DND-41 (cell line): Measurements from ENCODE around the gene ENSA.

Source experiments
- CTCF ChIP-seq: IDR thresholded peaks from 2 replicates; pipeline ENCODE4 v1.5.1; 2012; ENCODE audit warnings: borderline replicate concordance, low read length, moderate library complexity, mild to moderate bottlenecking; ENCODE audit not compliant: poor library complexity, severe bottlenecking; ENCODE audit errors: extremely low read depth
- EZH2 ChIP-seq: IDR thresholded peaks from 3 replicates; pipeline ENCODE4 v1.6.1; 2012; ENCODE audit warnings: borderline replicate concordance, low read depth, mild to moderate bottlenecking, moderate library complexity, low read length, inconsistent platforms; ENCODE audit not compliant: severe bottlenecking

- TF ChIP-seq EZH2 = no peak
- no peak for TF ChIP-seq CTCF
These were observed 45.5 kb upstream of the ENSA start for GRCh38 chr1:150674881-150675280.
